GM21717 (cell line): ENCODE results near the gene PCDHGA11.
"Not testable (repeated sequence)": the region's sequence is repeated elsewhere in the genome, so short reads cannot be mapped to it uniquely, and the experiment has no call there.

Experiments used
- ATAC-seq: cut with Tn5 transposase; IDR thresholded peaks from one replicate; pipeline ENCODE4 v1.9.1; 2021; ENCODE audit warnings: mild to moderate bottlenecking, moderate library complexity; ENCODE audit not compliant: unreplicated experiment

Gene PCDHGA11

DNA sequence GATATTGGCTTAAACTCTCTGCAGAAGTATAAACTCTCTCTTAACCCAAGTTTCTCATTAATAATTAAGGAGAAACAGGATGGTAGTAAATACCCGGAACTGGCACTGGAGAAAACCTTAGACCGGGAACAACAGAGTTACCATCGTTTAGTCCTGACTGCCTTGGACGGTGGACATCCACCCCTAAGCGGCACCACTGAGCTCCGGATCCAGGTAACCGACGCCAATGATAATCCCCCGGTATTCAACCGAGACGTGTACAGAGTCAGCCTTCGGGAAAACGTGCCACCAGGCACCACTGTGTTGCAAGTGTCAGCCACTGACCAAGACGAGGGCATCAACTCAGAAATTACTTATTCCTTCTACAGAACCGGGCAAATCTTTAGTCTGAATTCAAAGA lies 22.2 kb upstream of the PCDHGA11 start:
- no peak for ATAC-seq

DNA sequence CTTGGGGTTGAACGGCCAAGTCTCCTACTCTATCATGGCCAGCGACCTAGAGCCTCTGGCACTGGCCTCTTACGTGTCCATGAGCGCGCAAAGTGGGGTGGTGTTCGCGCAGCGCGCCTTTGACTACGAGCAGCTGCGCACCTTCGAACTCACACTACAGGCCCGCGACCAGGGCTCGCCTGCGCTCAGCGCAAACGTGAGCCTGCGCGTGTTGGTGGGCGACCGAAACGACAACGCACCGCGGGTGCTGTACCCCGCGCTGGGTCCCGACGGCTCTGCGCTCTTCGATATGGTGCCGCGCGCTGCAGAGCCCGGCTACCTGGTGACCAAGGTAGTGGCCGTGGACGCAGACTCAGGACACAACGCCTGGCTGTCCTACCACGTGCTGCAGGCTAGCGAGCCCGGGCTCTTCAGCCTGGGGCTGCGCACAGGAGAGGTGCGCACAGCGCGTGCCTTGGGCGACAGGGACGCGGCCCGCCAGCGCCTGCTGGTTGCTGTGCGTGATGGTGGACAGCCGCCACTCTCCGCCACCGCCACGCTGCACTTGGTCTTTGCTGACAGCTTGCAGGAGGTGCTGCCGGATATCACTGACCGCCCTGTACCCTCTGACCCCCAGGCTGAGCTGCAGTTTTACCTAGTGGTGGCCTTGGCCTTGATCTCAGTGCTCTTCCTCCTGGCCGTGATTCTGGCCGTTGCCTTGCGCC lies 21.1 kb upstream of the PCDHGA11 start:
- no peak for ATAC-seq

DNA sequence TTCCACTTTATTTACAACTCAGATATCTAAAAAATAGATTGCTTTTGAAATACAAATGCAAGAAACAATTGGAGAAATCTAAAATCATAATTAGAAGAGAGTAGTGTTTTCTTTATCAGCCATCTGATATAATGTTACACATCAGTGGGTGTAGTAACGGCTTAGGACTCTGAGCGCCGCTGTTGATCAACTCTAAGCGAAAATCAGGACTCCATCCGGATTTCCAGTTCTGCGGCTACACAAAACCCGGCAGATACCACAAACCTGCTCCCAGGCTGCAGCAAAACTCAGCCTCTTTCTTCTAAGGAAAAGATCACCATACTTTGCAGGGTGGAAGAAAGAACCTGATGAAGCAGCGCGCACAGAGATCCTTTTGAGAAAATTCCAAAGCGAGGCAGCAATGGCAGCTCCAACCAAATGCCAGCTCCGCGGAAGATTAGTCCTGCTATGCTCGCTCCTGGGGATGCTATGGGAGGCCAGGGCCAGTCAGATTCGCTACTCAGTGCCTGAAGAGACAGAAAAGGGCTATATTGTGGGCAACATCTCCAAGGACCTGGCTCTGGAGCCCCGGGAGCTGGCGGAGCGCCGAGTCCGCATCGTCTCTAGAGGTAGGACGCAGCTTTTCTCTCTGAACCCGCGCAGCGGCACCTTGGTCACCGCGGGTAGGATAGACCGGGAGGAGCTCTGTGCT lies 18.2 kb upstream of the PCDHGA11 start, which contains the start of gene PCDHGA9:
Gene PCDHGA9 (plus strand): TSS at position 226 of the 691 bp plus-strand sequence. CDS start 175 bp downstream, at position 401.
- ATAC-seq: no peak

DNA sequence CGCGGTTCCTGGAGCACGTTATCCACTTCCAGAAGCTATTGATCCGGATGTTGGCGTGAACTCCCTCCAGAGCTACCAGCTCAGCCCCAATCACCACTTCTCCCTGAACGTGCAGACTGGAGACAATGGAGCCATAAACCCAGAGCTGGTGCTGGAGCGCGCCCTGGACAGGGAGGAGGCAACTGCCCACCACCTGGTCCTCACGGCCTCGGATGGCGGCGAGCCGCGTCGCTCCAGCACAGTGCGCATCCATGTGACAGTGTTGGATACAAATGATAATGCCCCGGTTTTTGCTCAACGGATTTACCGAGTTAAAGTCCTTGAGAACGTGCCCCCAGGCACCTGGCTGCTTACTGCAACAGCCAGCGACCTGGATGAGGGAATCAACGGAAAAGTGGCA lies 17.5 kb upstream of the PCDHGA11 start:
- no peak for ATAC-seq

DNA sequence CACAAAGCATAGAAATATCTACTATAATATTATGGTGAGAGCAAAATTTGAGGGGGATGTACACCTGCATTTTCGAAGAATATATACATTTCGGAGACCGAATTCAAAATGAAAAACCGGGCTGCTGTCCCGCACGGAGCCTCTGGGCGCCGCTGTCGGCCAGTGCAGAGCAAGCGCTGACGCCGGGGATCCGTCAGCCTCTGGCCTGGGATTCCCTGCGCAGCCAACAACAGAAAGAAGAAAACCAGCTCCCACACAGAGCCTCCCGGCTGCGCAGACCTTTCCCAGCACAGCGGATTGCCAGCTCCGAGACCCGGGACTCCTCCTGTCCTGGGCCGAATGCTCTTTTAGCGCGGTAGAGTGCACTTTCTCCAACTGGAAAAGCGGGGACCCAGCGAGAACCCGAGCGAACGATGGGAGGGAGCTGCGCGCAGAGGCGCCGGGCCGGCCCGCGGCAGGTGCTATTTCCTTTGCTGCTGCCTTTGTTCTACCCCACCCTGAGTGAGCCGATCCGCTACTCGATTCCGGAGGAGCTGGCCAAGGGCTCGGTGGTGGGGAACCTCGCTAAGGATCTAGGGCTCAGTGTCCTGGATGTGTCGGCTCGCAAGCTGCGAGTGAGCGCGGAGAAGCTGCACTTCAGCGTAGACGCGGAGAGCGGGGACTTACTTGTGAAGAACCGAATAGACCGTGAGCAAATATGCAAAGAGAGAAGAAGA lies 12.9 kb upstream of the PCDHGA11 start, which contains the start of gene PCDHGB6:
Gene PCDHGB6 (plus strand): TSS at position 232 of the 716 bp plus-strand sequence. CDS start 182 bp downstream, at position 414.
- ATAC-seq: not testable (repeated sequence)

DNA sequence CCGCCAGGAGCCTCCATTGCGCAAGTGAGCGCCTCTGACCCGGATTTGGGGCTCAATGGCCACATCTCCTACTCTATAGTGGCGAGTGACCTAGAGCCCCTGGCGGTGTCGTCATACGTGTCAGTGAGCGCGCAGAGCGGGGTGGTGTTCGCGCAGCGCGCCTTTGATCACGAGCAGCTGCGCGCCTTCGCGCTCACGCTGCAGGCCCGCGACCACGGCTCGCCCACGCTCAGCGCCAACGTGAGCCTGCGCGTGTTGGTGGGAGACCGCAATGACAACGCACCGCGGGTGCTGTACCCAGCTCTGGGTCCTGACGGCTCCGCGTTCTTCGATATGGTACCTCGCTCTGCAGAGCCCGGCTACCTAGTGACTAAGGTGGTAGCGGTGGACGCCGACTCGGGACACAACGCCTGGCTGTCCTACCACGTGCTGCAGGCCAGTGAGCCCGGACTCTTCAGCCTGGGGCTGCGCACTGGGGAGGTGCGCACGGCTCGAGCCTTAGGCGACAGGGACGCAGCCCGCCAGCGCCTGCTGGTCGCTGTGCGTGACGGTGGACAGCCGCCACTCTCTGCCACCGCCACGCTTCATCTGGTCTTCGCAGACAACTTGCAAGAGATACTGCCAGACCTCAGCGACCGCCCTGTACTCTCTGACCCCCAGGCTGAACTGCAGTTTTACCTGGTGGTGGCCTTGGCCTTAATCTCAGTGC lies 11.1 kb upstream of the PCDHGA11 start:
- ATAC-seq: no peak

DNA sequence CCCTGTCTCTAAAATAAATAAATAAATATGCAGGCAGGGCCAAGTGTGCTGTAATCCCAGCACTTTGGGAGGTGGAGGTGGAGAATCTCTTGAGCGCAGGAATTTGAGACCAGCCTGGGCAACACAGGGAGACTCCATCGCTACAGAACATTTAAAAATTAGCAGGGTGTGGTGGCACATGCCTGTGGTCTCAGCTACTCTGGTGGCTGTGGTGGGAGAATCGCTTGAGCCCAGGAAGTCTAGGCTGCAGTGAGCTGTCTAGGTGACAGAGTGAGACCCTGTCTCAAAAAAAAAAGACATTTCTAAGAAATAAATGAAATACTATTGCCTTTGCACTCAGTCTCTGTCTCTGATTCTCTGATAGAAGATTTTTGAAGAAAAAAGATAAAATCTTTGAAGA lies 9.3 kb upstream of the PCDHGA11 start:
- ATAC-seq: no peak

DNA sequence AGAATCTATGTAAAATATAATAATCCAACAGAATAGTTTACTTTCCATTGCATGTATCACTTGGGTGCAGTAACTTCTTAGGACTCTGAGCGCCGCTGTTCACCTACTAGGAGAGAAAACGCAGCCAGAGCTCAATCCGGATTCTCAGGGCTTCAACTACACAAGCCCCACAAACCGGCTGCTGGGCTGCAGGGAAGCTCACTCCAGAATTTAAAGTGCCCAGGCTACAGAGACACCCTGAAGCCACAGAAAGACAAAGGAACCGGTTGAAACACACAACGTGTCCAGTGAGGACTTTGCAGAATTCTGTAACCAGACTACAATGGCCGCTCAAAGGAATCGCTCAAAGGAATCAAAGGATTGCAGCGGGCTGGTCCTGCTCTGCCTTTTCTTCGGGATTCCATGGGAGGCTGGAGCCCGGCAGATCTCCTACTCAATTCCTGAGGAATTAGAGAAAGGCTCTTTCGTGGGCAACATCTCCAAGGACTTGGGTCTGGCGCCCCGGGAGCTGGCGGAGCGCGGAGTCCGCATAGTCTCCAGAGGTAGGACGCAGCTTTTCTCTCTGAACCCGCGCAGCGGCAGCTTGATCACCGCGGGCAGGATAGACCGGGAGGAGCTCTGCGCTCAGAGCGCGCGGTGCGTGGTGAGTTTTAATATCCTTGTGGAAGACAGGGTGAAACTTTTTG lies 7.9 kb upstream of the PCDHGA11 start, which contains the start of gene PCDHGA10:
Gene PCDHGA10 (plus strand): TSS at position 134 of the 686 bp plus-strand sequence. CDS start 189 bp downstream, at position 323.
- ATAC-seq: peak; percentile 62

DNA sequence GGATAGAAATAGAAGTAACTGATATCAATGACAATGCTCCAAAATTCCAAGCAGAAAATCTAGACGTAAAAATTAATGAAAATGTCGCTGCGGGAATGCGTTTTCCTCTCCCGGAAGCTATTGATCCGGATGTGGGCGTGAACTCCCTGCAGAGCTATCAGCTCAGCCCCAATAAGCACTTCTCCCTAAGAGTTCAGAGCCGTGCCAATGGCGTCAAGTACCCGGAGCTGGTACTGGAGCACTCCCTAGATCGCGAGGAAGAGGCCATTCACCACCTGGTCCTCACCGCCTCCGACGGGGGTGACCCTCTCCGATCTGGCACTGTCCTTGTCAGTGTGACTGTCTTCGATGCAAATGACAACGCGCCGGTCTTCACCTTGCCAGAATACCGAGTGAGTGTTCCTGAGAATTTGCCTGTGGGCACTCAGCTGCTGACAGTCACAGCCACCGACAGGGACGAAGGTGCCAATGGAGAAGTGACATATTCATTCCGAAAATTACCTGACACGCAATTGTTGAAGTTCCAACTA lies 7.2 kb upstream of the PCDHGA11 start:
- ATAC-seq: no peak

DNA sequence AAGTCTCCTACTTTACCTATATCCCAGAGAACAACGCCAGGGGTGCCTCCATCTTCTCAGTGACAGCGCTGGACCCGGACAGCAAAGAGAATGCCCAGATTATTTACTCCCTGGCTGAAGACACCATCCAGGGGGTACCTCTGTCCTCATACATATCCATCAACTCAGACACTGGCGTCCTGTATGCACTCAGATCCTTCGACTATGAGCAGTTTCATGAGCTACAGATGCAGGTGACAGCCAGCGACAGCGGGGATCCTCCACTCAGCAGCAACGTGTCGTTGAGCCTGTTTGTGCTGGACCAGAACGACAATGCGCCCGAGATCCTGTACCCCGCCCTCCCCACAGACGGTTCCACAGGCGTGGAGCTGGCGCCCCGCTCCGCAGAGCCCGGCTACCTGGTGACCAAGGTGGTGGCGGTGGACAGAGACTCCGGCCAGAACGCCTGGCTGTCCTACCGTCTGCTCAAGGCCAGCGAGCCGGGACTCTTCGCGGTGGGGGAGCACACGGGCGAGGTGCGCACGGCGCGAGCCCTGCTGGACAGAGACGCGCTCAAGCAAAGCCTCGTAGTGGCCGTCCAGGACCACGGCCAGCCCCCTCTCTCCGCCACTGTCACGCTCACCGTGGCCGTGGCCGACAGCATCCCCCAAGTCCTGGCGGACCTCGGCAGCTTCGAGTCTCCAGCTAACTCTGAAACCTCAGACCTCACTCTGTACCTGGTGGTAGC lies 6.1 kb upstream of the PCDHGA11 start:
- ATAC-seq: not testable (repeated sequence)

DNA sequence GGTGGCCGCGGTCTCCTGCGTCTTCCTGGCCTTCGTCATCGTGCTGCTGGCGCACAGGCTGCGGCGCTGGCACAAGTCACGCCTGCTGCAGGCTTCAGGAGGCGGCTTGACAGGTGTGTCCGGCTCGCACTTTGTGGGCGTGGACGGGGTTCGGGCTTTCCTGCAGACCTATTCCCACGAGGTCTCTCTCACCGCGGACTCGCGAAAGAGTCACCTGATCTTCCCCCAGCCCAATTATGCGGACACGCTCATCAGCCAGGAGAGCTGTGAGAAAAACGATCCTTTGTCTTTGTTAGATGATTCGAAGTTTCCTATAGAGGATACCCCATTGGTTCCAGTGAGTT lies 5.6 kb upstream of the PCDHGA11 start:
- ATAC-seq: not testable (repeated sequence)

DNA sequence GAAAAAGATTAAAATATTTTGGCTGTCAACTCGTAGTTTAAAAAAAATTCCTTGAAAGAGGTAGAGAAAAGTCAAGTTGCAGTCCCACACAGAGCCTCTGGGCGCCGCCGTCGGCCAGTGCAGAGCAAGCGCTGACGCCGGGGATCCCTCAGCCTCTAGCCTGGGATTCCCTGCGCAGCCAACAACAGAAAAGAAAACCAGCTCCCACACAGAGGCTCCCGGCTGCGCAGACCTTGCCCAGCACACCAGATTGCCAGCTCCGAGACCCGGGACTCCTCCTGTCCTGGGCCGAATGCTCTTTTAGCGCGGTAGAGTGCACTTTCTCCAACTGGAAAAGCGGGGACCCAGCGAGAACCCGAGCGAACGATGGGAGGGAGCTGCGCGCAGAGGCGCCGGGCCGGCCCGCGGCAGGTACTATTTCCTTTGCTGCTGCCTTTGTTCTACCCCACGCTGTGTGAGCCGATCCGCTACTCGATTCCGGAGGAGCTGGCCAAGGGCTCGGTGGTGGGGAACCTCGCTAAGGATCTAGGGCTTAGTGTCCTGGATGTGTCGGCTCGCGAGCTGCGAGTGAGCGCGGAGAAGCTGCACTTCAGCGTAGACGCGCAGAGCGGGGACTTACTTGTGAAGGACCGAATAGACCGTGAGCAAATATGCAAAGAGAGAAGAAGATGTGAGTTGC lies 3.2 kb upstream of the PCDHGA11 start, which contains the start of gene PCDHGB7:
Gene PCDHGB7 (plus strand): TSS at position 184 of the 679 bp plus-strand sequence. CDS start 183 bp downstream, at position 367.
- ATAC-seq: peak; percentile 70

DNA sequence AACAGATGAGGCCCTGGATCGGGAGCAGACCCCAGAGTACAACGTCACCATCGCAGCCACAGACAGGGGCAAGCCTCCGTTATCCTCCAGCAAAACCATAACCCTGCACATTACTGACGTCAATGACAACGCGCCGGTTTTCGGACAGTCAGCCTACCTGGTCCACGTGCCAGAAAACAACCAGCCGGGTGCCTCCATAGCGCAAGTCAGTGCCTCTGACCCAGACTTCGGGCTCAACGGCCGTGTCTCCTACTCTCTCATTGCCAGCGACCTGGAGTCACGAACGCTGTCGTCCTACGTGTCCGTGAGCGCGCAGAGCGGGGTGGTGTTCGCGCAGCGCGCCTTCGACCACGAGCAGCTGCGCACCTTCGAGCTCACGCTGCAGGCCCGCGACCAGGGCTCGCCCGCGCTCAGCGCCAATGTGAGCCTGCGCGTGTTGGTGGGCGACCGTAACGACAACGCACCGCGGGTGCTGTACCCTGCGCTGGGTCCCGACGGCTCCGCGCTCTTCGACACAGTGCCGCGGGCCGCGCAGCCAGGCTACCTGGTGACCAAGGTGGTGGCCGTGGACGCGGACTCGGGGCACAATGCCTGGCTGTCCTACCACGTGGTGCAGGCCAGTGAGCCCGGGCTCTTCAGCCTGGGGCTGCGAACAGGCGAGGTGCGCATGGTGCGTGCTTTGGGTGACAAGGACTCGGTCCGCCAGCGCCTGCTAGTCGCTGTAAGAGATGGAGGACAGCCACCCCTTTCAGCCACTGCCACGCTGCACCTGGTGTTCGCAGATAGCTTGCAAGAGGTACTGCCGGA lies 1.6 kb upstream of the PCDHGA11 start:
- no peak for ATAC-seq

DNA sequence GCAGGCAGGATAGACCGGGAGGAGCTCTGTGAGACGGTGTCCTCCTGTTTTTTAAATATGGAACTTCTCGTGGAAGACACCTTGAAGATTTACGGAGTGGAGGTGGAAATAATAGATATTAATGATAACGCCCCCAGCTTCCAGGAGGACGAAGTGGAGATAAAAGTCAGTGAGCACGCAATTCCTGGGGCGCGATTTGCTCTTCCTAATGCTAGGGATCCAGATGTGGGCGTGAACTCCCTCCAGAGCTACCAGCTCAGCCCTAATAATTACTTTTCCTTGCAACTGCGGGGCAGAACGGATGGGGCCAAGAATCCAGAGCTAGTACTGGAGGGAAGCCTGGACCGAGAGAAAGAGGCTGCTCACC lies 621 bp downstream of the PCDHGA11 start:
- no peak for ATAC-seq

DNA sequence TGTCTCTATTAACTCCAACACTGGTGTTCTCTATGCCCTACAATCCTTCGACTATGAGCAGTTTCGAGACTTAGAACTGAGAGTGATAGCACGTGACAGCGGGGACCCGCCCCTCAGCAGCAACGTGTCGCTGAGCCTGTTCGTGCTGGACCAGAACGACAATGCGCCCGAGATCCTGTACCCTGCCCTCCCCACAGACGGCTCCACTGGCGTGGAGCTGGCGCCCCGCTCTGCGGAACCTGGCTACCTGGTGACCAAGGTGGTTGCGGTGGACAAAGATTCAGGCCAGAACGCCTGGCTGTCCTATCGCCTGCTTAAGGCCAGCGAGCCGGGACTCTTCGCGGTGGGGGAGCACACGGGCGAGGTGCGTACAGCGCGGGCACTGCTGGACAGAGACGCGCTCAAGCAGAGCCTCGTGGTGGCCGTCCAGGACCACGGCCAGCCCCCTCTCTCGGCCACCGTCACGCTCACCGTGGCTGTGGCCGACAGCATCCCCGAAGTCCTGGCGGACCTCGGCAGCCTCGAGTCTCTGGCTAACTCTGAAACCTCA lies 2.0 kb downstream of the PCDHGA11 start:
- ATAC-seq: no peak

DNA sequence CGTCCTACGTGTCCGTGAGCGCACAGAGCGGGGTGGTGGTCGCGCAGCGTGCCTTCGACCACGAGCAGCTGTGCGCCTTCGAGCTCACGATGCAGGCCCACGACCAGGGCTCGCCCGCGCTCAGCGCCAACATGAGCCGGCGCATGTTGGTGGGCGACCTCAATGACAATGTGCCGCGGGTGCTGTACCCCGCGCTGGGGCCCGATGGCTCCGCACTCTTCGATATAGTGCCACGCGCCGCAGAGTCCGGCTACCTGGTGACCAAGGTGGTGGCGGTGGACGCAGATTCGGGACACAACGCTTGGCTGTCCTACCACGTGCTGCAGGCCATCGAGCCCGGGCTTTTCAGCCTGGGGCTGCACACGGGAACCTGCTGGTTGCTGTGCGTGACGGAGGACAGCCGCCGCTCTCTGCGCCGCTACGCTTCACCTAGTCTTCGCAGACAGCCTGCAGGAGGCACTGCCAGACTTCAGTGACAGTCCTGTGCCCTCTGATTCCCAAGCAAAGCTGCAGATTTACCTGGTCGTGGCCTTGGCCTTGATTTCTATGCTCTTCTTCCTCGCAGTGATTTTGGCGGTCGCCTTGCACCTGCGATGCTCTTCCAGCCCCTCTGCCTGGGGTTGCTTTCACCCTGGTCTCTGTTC lies 7.1 kb downstream of the PCDHGA11 start:
- ATAC-seq: no peak
